GM12878 (cell line): ENCODE results near the gene MAGI3. TPM values are rescaled to one million over a fixed set of nuclear protein-coding genes. Genes with fewer than 3 reads are reported as not detected.

ENCODE experiments used
- ATAC-seq: fragments of 200-7000 bp; cut with Tn5 transposase; 3 replicates; pipeline ENCODE4 v1.9.1; 2020; ENCODE audit warnings: mild to moderate bottlenecking, moderate library complexity
- BruUV-seq: library from RNA; stranded (reverse); fragments of 400-500 nt; replicated peaks from 2 replicates; lab custom pipeline; 2021; lab: Mats Ljungman, UMichigan
- CTCF ChIA-PET: fragments of 300-600 bp; sonication (Branson Sonifier 250); formaldehyde crosslinking; extraction: SDS; loops from one replicate; lab custom pipeline; 2021; ENCODE audit warnings: inconsistent platforms; lab: Yijun Ruan, JAX
- POLR2A ChIA-PET: fragments of 350-600 bp; formaldehyde crosslinking; extraction: SDS; loops from one replicate; lab custom pipeline; 2021; ENCODE audit warnings: inconsistent platforms; lab: Charles Lee
- RAD21 ChIA-PET: fragments of 300-600 bp; sonication (Branson Sonifier 250); formaldehyde crosslinking; loops from one replicate; lab custom pipeline; 2023; ENCODE audit warnings: antibody characterized with exemption; ENCODE audit not compliant: unreplicated experiment; lab: Charles Lee
- SMC1A ChIA-PET: fragments of 300-600 bp; sonication (Branson Sonifier 250); formaldehyde crosslinking; loops from one replicate; lab custom pipeline; 2023; ENCODE audit not compliant: unreplicated experiment, uncharacterized antibody; lab: Charles Lee
- DNase-seq: peaks from one replicate; pipeline ENCODE4 v3.0.0-alpha.2; 2011; ENCODE audit warnings: low read depth, low spot score
- FAIRE-seq: peaks from 3 replicates; lab custom pipeline; 2011; peaks lifted over from hg19 to GRCh38; lab: Jason Lieb, UNC
- H2AFZ ChIP-seq: 2 replicates; pipeline ENCODE4 v1.6.0; 2011; ENCODE audit warnings: low read depth, low read length, control low read depth; ENCODE audit not compliant: control insufficient read depth
- H3K27ac ChIP-seq: 2 replicates; pipeline ENCODE4 v1.5.1; 2011; ENCODE audit warnings: control low read depth; ENCODE audit not compliant: control insufficient read depth, insufficient read depth
- H3K27me3 ChIP-seq, 2 experiments: replicated peaks in 1 of 2; 2 replicates each; pipeline versions ENCODE4 v1.6.0 to v1.6.1; 2011; ENCODE audit warnings: low read length in 1 of 2; ENCODE audit not compliant: control insufficient read depth in 2 of 2, insufficient read depth in 2 of 2
- H3K36me3 ChIP-seq, 2 experiments: 2 replicates each; pipeline ENCODE4 v1.5.1; 2011; ENCODE audit warnings: low read length in 1 of 2; ENCODE audit not compliant: control insufficient read depth in 2 of 2, insufficient read depth in 2 of 2
- H3K4me1 ChIP-seq: 2 replicates; pipeline ENCODE4 v1.6.1; 2011; ENCODE audit warnings: mild to moderate bottlenecking, low read length, moderate library complexity, mixed read lengths; ENCODE audit not compliant: control insufficient read depth, insufficient read depth
- H3K4me2 ChIP-seq: 2 replicates; pipeline ENCODE4 v1.6.0; 2011; ENCODE audit warnings: control low read depth; ENCODE audit not compliant: control insufficient read depth, insufficient read depth
- H3K4me3 ChIP-seq: fragments of 200-600 bp; sonication (generic); 2 replicates; pipeline ENCODE4 v1.5.1; 2016
- H3K79me2 ChIP-seq: 2 replicates; pipeline ENCODE4 v1.6.0; 2011; ENCODE audit warnings: low read length; ENCODE audit not compliant: control insufficient read depth, insufficient read depth
- H3K9ac ChIP-seq: 2 replicates; pipeline ENCODE4 v1.8.0; 2011; ENCODE audit warnings: low read length, control low read depth, mixed read lengths; ENCODE audit not compliant: control insufficient read depth, insufficient read depth
- H3K9me3 ChIP-seq: replicated peaks from 3 replicates; pipeline ENCODE4 v1.5.1; 2011; ENCODE audit warnings: mild to moderate bottlenecking, low read length; ENCODE audit not compliant: control insufficient read depth, insufficient read depth
- H4K20me1 ChIP-seq: 2 replicates; pipeline ENCODE4 v1.6.0; 2011; ENCODE audit not compliant: control insufficient read depth, insufficient read depth
- ASH2L ChIP-seq: fragments of 300-600, 200-600 bp; sonication (generic); IDR thresholded peaks from 2 replicates; pipeline ENCODE4 v1.6.1; 2017; ENCODE audit warnings: low read depth, mild to moderate bottlenecking, borderline replicate concordance
- CEBPB ChIP-seq, 2 experiments: fragments of 150-350 bp in 1 of 2; IDR thresholded peaks; 2 replicates each; pipeline ENCODE4 v1.6.1; 2012 to 2014; ENCODE audit warnings: low read depth in 2 of 2, low read length in 2 of 2, borderline replicate concordance in 1 of 2, inconsistent platforms in 1 of 2
- CHD2 ChIP-seq: IDR thresholded peaks from 2 replicates; pipeline ENCODE4 v1.6.1; 2011; ENCODE audit warnings: low read depth, low read length, improper control_type of control experiment, borderline replicate concordance
- DPF2 ChIP-seq: fragments of 450-650 bp; IDR thresholded peaks from 2 replicates; pipeline ENCODE4 v1.6.1; 2017; ENCODE audit warnings: mild to moderate bottlenecking
- HDAC6 ChIP-seq: fragments of 200-600 bp; sonication (generic); IDR thresholded peaks from one replicate; pipeline ENCODE4 v1.8.0; 2017; ENCODE audit warnings: antibody characterized with exemption; ENCODE audit not compliant: unreplicated experiment
- IKZF1 ChIP-seq: fragments of 450-650 bp; conservative IDR thresholded peaks from 2 replicates; pipeline ENCODE4 v1.6.1; 2017; ENCODE audit warnings: antibody characterized with exemption, mild to moderate bottlenecking
- IKZF2 ChIP-seq, 2 experiments: fragments of 450-650 bp; IDR thresholded peaks; 2 replicates each; pipeline ENCODE4 v1.6.1; 2017; ENCODE audit warnings: mild to moderate bottlenecking in 2 of 2, moderate library complexity in 2 of 2
- IRF4 ChIP-seq: IDR thresholded peaks from 2 replicates; pipeline ENCODE4 v1.6.1; 2011; ENCODE audit warnings: low read depth, low read length
- NFIC ChIP-seq: IDR thresholded peaks from 2 replicates; pipeline ENCODE4 v1.6.1; 2012; ENCODE audit warnings: low read depth, mild to moderate bottlenecking, inconsistent platforms, low read length, moderate library complexity
- NFXL1 ChIP-seq: fragments of 450-650 bp; IDR thresholded peaks from 2 replicates; pipeline ENCODE4 v1.6.1; 2017; ENCODE audit warnings: antibody characterized with exemption, mild to moderate bottlenecking, borderline replicate concordance
- NR2C2 ChIP-seq: IDR thresholded peaks from 2 replicates; pipeline ENCODE4 v1.6.1; 2011; ENCODE audit warnings: borderline replicate concordance, low read depth; ENCODE audit not compliant: control insufficient read depth, insufficient read length
- SIX5 ChIP-seq: IDR thresholded peaks from 2 replicates; pipeline ENCODE4 v1.6.1; 2011; ENCODE audit warnings: mild to moderate bottlenecking, low read depth, low read length, moderate library complexity; ENCODE audit not compliant: severe bottlenecking
- SP1 ChIP-seq: IDR thresholded peaks from one replicate; pipeline ENCODE4 v1.6.1; 2011; ENCODE audit warnings: low read depth, low read length
- TARDBP ChIP-seq: IDR thresholded peaks from 2 replicates; pipeline ENCODE4 v1.6.1; 2016; ENCODE audit warnings: borderline replicate concordance
- TCF12 ChIP-seq: IDR thresholded peaks from 2 replicates; pipeline ENCODE4 v1.6.1; 2011; ENCODE audit warnings: low read depth, mild to moderate bottlenecking, low read length
- ZNF217 ChIP-seq: fragments of 450-650 bp; IDR thresholded peaks from 2 replicates; pipeline ENCODE4 v1.6.1; 2017; ENCODE audit warnings: antibody characterized with exemption, mild to moderate bottlenecking
- ZZZ3 ChIP-seq: IDR thresholded peaks from 2 replicates; pipeline ENCODE4 v1.6.1; 2011; ENCODE audit warnings: low read depth; ENCODE audit not compliant: control insufficient read depth, insufficient read length
- in situ Hi-C: fragments of 300-500 bp; cut with MboI; formaldehyde crosslinking; loops from 9 replicates; pipeline ENCODE4 v1.14.3; 2018; ENCODE audit warnings: mixed read lengths
- intact Hi-C: fragments of 100-400 bp; cut with micrococcal nuclease; formaldehyde crosslinking; loops from one replicate; pipeline ENCODE4 v1.14.2; 2022; ENCODE audit not compliant: unreplicated experiment
- polyA plus RNA-seq, 11 experiments: library from polyadenylated mRNA; depleted of rRNA in 4 of 11; unstranded in 6 of 11; stranded (reverse) in 5 of 11; fragments of >200 nt; fragmentation: Nextera tagmentation in 4 of 11; fragmentation: Illumina TruSeq in 1 of 11; extraction: Ambion mirVana in 4 of 11; extraction: Trizol in 1 of 11; gene quantifications; 1 replicate in 1 of 11; 2 replicates in 10 of 11; pipeline versions ENCODE4 v1.2.1 to v1.2.3, GENCODE V29; 2011 to 2016; ENCODE audit warnings: inconsistent platforms in 2 of 11, missing spikeins in 2 of 11, low read depth in 1 of 11
- total RNA-seq, 4 experiments: library from RNA; depleted of rRNA in 3 of 4; stranded (reverse); fragments of >200 nt in 3 of 4; fragmentation: Illumina TruSeq in 1 of 4; extraction: Trizol in 1 of 4; gene quantifications; 2 replicates each; pipeline versions ENCODE4 v1.2.1 to v1.2.3, GENCODE V29; 2013 to 2021
- TF ChIP-seq, protein P1 (sequence below): IDR thresholded peaks from 2 replicates; pipeline ENCODE4 v1.6.1; 2011; ENCODE audit warnings: low read depth, low read length, improper control_type of control experiment, borderline replicate concordance
- TF ChIP-seq, protein P2 (sequence below): IDR thresholded peaks from 2 replicates; pipeline ENCODE4 v1.6.1; 2012; ENCODE audit warnings: low read depth, low read length, improper control_type of control experiment
- TF ChIP-seq, protein P3 (sequence below): fragments of 450-650 bp; IDR thresholded peaks from 2 replicates; pipeline ENCODE4 v1.6.1; 2017; ENCODE audit warnings: mild to moderate bottlenecking, moderate library complexity

MAGI3 gene
- total and polyA plus RNA-seq, 10 of the 15 experiments (the other 5 are each of a cell fraction or from before 2014, with no cell fraction given), result 0.17 to 0.65 (median 0.32) TPM

DNA sequence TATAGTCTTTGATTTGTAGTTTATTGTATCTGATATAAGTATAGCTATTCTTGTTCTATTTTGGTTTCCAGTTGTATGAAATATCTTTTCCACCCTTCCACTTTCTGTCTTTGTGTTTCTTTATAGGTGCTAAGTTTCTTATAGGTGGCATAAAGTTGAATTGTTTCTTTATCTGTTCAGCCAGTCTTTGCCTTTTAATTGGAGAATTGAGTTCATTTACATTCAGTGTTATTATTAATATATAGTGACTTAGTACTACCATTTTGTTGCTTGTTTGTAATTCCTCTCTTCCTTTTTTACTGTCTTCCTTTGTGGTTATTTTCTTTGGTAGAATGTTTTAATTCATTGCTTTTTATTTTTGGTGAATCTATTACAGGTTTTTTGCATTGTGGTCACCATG is 77.7 kb downstream of the MAGI3 start:
- Histone ChIP-seq H3K79me2 (no peaks in the 10 kb centered on the region), H3K4me1 (no peaks in the 10 kb centered on the region), H3K27ac (no peak overlapping the region), H4K20me1 (no peaks in the 10 kb centered on the region), H3K4me2 (no peak overlapping the region), H3K9me3 (no peaks in the 10 kb centered on the region), H3K9ac (no peak overlapping the region), H2AFZ (no peak overlapping the region), H3K36me3 (no peaks in the 10 kb centered on the region), H3K27me3 (no peaks in the 10 kb centered on the region), H3K4me3 (no peak overlapping the region)
- ATAC-seq (no peak), FAIRE-seq (no peak), DNase-seq (no peak)
- intact Hi-C loops (no loop called here), in situ Hi-C loops (no loop called here)
- ChIA-PET CTCF (no interaction called here), SMC1A (no interaction called here), RAD21 (no interaction called here), POLR2A (no interaction called here)
- no TSS peak for BruUV-seq
- TF ChIP-seq IKZF1, result no peak
- no peak for TF ChIP-seq HDAC6
- TF ChIP-seq NFIC, result no peak
- TF ChIP-seq, protein P1, sequence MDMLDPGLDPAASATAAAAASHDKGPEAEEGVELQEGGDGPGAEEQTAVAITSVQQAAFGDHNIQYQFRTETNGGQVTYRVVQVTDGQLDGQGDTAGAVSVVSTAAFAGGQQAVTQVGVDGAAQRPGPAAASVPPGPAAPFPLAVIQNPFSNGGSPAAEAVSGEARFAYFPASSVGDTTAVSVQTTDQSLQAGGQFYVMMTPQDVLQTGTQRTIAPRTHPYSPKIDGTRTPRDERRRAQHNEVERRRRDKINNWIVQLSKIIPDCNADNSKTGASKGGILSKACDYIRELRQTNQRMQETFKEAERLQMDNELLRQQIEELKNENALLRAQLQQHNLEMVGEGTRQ, result no peak
- TF ChIP-seq ASH2L, result no peak
- TF ChIP-seq ZZZ3, result no peak
- no peak for TF ChIP-seq IRF4
- no peak for TF ChIP-seq NFXL1
- TF ChIP-seq CHD2, result no peak
- TF ChIP-seq IKZF2 (IDR thresholded peaks at IDR 0.05), result no peak
- no peak for TF ChIP-seq TCF12
- TF ChIP-seq DPF2, result no peak
- no peak for TF ChIP-seq ZNF217
- TF ChIP-seq, protein P2, sequence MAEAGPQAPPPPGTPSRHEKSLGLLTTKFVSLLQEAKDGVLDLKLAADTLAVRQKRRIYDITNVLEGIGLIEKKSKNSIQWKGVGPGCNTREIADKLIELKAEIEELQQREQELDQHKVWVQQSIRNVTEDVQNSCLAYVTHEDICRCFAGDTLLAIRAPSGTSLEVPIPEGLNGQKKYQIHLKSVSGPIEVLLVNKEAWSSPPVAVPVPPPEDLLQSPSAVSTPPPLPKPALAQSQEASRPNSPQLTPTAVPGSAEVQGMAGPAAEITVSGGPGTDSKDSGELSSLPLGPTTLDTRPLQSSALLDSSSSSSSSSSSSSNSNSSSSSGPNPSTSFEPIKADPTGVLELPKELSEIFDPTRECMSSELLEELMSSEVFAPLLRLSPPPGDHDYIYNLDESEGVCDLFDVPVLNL, result no peak
- TF ChIP-seq SP1, result no peak
- TF ChIP-seq SIX5, result no peak
- no peak for TF ChIP-seq CEBPB (IDR thresholded peaks at IDR 0.05; ENCODE audit: borderline replicate concordance in 1 of 2, low read depth in 2 of 2, low read length in 2 of 2)
- no peak for TF ChIP-seq NR2C2
- TF ChIP-seq, protein P3, sequence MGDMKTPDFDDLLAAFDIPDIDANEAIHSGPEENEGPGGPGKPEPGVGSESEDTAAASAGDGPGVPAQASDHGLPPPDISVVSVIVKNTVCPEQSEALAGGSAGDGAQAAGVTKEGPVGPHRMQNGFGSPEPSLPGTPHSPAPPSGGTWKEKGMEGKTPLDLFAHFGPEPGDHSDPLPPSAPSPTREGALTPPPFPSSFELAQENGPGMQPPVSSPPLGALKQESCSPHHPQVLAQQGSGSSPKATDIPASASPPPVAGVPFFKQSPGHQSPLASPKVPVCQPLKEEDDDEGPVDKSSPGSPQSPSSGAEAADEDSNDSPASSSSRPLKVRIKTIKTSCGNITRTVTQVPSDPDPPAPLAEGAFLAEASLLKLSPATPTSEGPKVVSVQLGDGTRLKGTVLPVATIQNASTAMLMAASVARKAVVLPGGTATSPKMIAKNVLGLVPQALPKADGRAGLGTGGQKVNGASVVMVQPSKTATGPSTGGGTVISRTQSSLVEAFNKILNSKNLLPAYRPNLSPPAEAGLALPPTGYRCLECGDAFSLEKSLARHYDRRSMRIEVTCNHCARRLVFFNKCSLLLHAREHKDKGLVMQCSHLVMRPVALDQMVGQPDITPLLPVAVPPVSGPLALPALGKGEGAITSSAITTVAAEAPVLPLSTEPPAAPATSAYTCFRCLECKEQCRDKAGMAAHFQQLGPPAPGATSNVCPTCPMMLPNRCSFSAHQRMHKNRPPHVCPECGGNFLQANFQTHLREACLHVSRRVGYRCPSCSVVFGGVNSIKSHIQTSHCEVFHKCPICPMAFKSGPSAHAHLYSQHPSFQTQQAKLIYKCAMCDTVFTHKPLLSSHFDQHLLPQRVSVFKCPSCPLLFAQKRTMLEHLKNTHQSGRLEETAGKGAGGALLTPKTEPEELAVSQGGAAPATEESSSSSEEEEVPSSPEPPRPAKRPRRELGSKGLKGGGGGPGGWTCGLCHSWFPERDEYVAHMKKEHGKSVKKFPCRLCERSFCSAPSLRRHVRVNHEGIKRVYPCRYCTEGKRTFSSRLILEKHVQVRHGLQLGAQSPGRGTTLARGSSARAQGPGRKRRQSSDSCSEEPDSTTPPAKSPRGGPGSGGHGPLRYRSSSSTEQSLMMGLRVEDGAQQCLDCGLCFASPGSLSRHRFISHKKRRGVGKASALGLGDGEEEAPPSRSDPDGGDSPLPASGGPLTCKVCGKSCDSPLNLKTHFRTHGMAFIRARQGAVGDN, result no peak
- no peak for TF ChIP-seq TARDBP
